K562 (cell line): ENCODE data around the gene PPP4R3B. TPM values are rescaled to one million over a fixed set of nuclear protein-coding genes. Genes with fewer than 3 reads are reported as not detected.
A peak's percentile ranks its signal among the peaks of the same experiment; 100 is the strongest.

Experiments
- BHLHE40 ChIP-seq: IDR thresholded peaks from 2 replicates; pipeline ENCODE4 v1.6.1; 2011; ENCODE audit warnings: low read length, improper control_type of control experiment
- CBX2 ChIP-seq: fragments of 200-600 bp; sonication (generic); IDR thresholded peaks from one replicate; pipeline ENCODE4 v1.6.1; 2012; ENCODE audit warnings: mild to moderate bottlenecking, low read length, inconsistent platforms; ENCODE audit not compliant: insufficient read depth, poor library complexity, severe bottlenecking
- DNMT1 ChIP-seq: fragments of 450-650 bp; IDR thresholded peaks from 2 replicates; pipeline ENCODE4 v1.6.1; 2016; ENCODE audit warnings: antibody characterized with exemption, mild to moderate bottlenecking
- ERF ChIP-seq: fragments of 450-650 bp; formaldehyde crosslinking; IDR thresholded peaks from 2 replicates; pipeline ENCODE4 v1.4.0; 2020; ENCODE audit warnings: mild to moderate bottlenecking, mixed read lengths
- ESRRA ChIP-seq: fragments of 450-650 bp; IDR thresholded peaks from 2 replicates; pipeline ENCODE4 v1.6.1; 2014; ENCODE audit warnings: low read depth, mild to moderate bottlenecking, moderate library complexity, borderline replicate concordance
- KAT7 ChIP-seq: sonication (generic); formaldehyde crosslinking; IDR thresholded peaks from 2 replicates; pipeline ENCODE4 v1.8.0; 2022; ENCODE audit warnings: missing genetic modification reagents, mild to moderate bottlenecking, borderline replicate concordance
- MCM5 ChIP-seq: fragments of 450-650 bp; IDR thresholded peaks from 2 replicates; pipeline ENCODE4 v1.6.1; 2016; ENCODE audit warnings: low read depth
- MEF2D ChIP-seq: conservative IDR thresholded peaks from 2 replicates; pipeline ENCODE4 v1.6.1; 2016; ENCODE audit warnings: low read depth, missing genetic modification characterization, missing compliant biosample characterization
- NR2C1 ChIP-seq, 2 experiments: fragments of 450-650 bp; IDR thresholded peaks; 2 replicates each; pipeline ENCODE4 v1.6.1; 2017; ENCODE audit warnings: mild to moderate bottlenecking in 2 of 2, antibody characterized with exemption in 1 of 2, inconsistent platforms in 1 of 2, missing compliant biosample characterization in 1 of 2, missing genetic modification characterization in 1 of 2
- PHF20 ChIP-seq: fragments of 450-650 bp; IDR thresholded peaks from 2 replicates; pipeline ENCODE4 v1.6.1; 2018; ENCODE audit not compliant: partially characterized antibody
- POLR3G ChIP-seq: IDR thresholded peaks from 2 replicates; pipeline ENCODE4 v1.6.1; 2011; ENCODE audit not compliant: insufficient read length, insufficient replicate concordance; ENCODE audit errors: extremely low read depth
- ZNF551 ChIP-seq: fragments of 250-450 bp; sonication (Bioruptor Pico); IDR thresholded peaks from 2 replicates; pipeline ENCODE4 v1.5.0; 2021; ENCODE audit warnings: mild to moderate bottlenecking, moderate library complexity
- polyA plus RNA-seq, 8 experiments: library from polyadenylated mRNA; depleted of rRNA in 4 of 8; stranded (reverse) in 5 of 8; unstranded in 3 of 8; fragments of >200 nt; fragmentation: Nextera tagmentation in 2 of 8; fragmentation: Illumina TruSeq in 1 of 8; extraction: Ambion mirVana in 2 of 8; extraction: Trizol in 1 of 8; gene quantifications; 2 replicates each; pipeline versions ENCODE4 v1.2.1 to v1.2.3, GENCODE V29; 2011 to 2014; ENCODE audit warnings: inconsistent platforms in 1 of 8, missing spikeins in 1 of 8
- total RNA-seq, 7 experiments: library from RNA; depleted of rRNA in 6 of 7; stranded (reverse); fragments of >200 nt in 6 of 7; fragmentation: Illumina TruSeq in 2 of 7; extraction: Trizol in 2 of 7; gene quantifications; 2 replicates each; pipeline versions ENCODE4 v1.2.1 to v1.2.3, GENCODE V29; 2011 to 2021; ENCODE audit warnings: low replicate concordance in 1 of 7
- TF ChIP-seq, protein P1 (sequence below), 2 experiments: fragments of 450-650 bp in 1 of 2; sonication (generic) in 1 of 2; formaldehyde crosslinking; conservative IDR thresholded peaks; 2 replicates each; pipeline versions ENCODE4 v1.4.0 to v1.8.1; 2020 to 2022; ENCODE audit warnings: mild to moderate bottlenecking in 1 of 2, missing genetic modification reagents in 1 of 2
- TF ChIP-seq, protein P2 (sequence below): fragments of 250-450 bp; sonication (Bioruptor Pico); IDR thresholded peaks from 2 replicates; pipeline ENCODE4 v1.4.0; 2020; ENCODE audit warnings: borderline replicate concordance

PPP4R3B gene
- total and polyA plus RNA-seq, 9 of the 15 experiments (the other 6 are each of a cell fraction or from before 2014, with no cell fraction given): 13.2 to 59.2 (median 41.9) TPM

- peak; percentile 88; the same call in 1 of the 2 replicates for TF ChIP-seq KAT7
- no peak for TF ChIP-seq POLR3G
- TF ChIP-seq BHLHE40: peak; percentile 93
- peak; percentile 65; the same call in 1 of the 2 replicates for TF ChIP-seq ESRRA
- 0 out of 2 replicates have a peak, but pooled peaks have one; percentile 61 for TF ChIP-seq ERF (CRISPR knock-in tag)
- TF ChIP-seq MCM5: no peak
- TF ChIP-seq ZNF551 (CRISPR knock-in tag): no peak
- no peak for TF ChIP-seq NR2C1 (IDR thresholded peaks at IDR 0.05)
- peak; percentile 37 for TF ChIP-seq NR2C1 (tag; IDR thresholded peaks at IDR 0.05)
- TF ChIP-seq, protein P1, sequence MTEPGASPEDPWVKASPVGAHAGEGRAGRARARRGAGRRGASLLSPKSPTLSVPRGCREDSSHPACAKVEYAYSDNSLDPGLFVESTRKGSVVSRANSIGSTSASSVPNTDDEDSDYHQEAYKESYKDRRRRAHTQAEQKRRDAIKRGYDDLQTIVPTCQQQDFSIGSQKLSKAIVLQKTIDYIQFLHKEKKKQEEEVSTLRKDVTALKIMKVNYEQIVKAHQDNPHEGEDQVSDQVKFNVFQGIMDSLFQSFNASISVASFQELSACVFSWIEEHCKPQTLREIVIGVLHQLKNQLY (CRISPR knock-in tag; conservative IDR thresholded peaks at IDR 0.05): 0 out of 4 replicates have a peak, but pooled peaks of 1 of the 2 experiments have one; percentile 57
- TF ChIP-seq, protein P2, sequence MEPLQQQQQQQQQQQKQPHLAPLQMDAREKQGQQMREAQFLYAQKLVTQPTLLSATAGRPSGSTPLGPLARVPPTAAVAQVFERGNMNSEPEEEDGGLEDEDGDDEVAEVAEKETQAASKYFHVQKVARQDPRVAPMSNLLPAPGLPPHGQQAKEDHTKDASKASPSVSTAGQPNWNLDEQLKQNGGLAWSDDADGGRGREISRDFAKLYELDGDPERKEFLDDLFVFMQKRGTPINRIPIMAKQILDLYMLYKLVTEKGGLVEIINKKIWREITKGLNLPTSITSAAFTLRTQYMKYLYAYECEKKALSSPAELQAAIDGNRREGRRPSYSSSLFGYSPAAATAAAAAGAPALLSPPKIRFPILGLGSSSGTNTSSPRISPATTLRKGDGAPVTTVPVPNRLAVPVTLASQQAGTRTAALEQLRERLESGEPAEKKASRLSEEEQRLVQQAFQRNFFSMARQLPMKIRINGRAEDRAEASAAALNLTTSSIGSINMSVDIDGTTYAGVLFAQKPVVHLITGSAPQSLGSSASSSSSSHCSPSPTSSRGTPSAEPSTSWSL (CRISPR knock-in tag): 0 out of 2 replicates have a peak, but pooled peaks have one; percentile 31
- no peak for TF ChIP-seq CBX2
- peak; percentile 84 for TF ChIP-seq PHF20
- TF ChIP-seq MEF2D: no peak
- TF ChIP-seq DNMT1: no peak
Observed at GRCh38 chr2:55617175-55618024, at the start of gene PPP4R3B (continued).
